Embryonic facial prominence (tissue), 1 donor: ENCODE results near the gene KDM1A.

Experiments used
- DNase-seq: peaks from one replicate; pipeline ENCODE4 v3.0.0-alpha.2; 2016; ENCODE audit errors: extremely low spot score

Gene KDM1A

GRCh38 chr1:23013657-23014056 is 5.6 kb upstream of the KDM1A start:
- no peak for DNase-seq

- DNase-seq = no peak
Measured at GRCh38 chr1:23018661-23019093, 591 bp upstream of the KDM1A start.

- DNase-seq = peak; percentile 20
Measured at GRCh38 chr1:23019863-23020625, 776 bp downstream of the KDM1A start.

- DNase-seq = no peak
Measured at GRCh38 chr1:23020706-23021405, 1.6 kb downstream of the KDM1A start.

- no peak for DNase-seq
Measured at GRCh38 chr1:23021834-23022233, 2.6 kb downstream of the KDM1A start.

GRCh38 chr1:23023174-23023845 is 4.0 kb downstream of the KDM1A start:
- no peak for DNase-seq

GRCh38 chr1:23026568-23026967 is 7.3 kb downstream of the KDM1A start:
- no peak for DNase-seq

- DNase-seq = no peak
Measured at GRCh38 chr1:23027352-23027907, 8.2 kb downstream of the KDM1A start.

- no peak for DNase-seq
Measured at GRCh38 chr1:23029337-23029736, 10.1 kb downstream of the KDM1A start.

- DNase-seq = no peak
Measured at GRCh38 chr1:23035823-23036452, 16.7 kb downstream of the KDM1A start.

GRCh38 chr1:23037081-23037740 is 17.9 kb downstream of the KDM1A start:
- no peak for DNase-seq

GRCh38 chr1:23039308-23039826 is 20.1 kb downstream of the KDM1A start:
- no peak for DNase-seq

- no peak for DNase-seq
Measured at GRCh38 chr1:23040509-23040908, 21.2 kb downstream of the KDM1A start.

- no peak for DNase-seq
Measured at GRCh38 chr1:23044035-23044434, 24.8 kb downstream of the KDM1A start.

- DNase-seq = no peak
Measured at GRCh38 chr1:23050201-23050600, 30.9 kb downstream of the KDM1A start.

GRCh38 chr1:23051290-23051909 is 32.1 kb downstream of the KDM1A start:
- no peak for DNase-seq

GRCh38 chr1:23057301-23057700 is 38.0 kb downstream of the KDM1A start:
- DNase-seq = no peak

- DNase-seq = no peak
Measured at GRCh38 chr1:23062271-23062670, 43.0 kb downstream of the KDM1A start.

- DNase-seq = no peak
Measured at GRCh38 chr1:23065385-23065784, 46.1 kb downstream of the KDM1A start.

- no peak for DNase-seq
Measured at GRCh38 chr1:23066075-23066474, 46.8 kb downstream of the KDM1A start.

GRCh38 chr1:23069149-23069548 is 49.9 kb downstream of the KDM1A start:
- DNase-seq = no peak
